DMS79 (cell line): ENCODE results near the gene MAGOH.
"Not testable (repeated sequence)": the region's sequence is repeated elsewhere in the genome, so short reads cannot be mapped to it uniquely, and the experiment has no call there.

Source experiments
- DNase-seq: peaks from one replicate; lab custom pipeline; 2025; lab: John Stamatoyannopoulos, UW

Gene MAGOH

DNA sequence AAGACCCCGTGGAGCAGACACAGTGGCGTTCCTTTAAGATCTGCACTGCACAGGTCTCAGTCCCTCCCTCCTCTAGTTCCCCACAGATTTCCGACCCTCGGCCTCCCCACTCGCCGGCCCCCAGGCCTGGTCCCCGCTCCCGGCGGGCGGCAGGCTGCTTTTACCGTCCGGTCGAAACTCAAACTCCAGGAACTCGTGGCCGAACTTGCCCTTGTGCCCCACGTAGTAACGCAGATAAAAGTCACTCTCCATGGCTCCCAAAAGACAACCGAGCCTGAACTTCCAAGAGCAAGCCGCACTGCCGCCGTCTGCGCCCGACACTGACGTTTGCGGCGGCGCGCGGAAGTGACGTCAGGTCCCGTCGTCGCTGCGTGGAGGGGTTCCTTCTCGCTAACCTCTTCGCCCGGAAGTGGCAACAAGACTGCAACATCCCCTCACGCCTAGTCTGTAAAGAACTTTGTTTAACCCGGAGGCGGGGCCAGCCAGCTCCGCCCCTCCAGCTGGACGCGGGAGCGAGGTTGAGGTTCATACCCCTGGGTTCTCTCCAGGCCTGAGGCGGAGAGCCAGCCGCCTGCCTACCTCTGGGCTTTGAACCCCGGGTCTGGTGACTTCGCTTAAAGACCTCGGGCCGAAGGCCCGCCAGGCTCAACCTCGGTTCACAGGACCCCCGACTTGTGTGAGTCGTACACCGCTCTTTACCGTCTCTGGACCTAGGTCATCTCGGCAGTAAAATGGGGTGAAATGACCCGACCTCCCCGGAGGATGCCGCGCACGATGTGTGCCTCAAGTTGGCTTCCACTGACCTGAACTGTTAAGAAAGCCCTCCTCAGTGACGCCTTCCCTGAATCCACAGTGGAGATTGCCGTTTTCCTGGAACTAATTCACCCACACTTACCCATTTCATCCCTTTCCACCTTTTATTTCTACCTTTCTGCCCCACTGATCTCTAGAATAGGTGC is at the start of gene MAGOH:
Gene MAGOH (minus strand): TSS at position 322 of the 959 bp plus-strand sequence. CDS start 70 bp downstream, at position 252.
- peak; percentile 89 for DNase-seq

DNA sequence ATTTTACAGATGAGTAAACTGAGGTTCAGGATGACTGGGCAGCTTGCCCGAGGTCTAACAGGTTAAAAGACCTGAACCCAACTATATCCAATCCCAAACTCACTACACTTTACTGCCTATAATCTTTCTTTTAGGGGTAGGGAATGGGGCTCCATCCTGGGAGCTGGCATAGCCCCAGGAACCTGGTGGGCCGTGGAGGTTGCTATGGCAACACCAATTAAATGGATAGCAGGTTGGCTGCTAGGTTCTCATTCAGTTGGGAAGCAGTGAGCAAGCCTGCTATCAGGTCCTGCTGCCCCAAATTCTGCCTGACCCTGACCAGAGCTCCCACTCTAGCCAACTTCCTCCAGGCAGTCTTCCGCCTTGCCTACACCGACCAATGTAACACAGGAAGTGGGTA is 48.6 kb upstream of the MAGOH start:
- DNase-seq: peak; percentile 45

DNA sequence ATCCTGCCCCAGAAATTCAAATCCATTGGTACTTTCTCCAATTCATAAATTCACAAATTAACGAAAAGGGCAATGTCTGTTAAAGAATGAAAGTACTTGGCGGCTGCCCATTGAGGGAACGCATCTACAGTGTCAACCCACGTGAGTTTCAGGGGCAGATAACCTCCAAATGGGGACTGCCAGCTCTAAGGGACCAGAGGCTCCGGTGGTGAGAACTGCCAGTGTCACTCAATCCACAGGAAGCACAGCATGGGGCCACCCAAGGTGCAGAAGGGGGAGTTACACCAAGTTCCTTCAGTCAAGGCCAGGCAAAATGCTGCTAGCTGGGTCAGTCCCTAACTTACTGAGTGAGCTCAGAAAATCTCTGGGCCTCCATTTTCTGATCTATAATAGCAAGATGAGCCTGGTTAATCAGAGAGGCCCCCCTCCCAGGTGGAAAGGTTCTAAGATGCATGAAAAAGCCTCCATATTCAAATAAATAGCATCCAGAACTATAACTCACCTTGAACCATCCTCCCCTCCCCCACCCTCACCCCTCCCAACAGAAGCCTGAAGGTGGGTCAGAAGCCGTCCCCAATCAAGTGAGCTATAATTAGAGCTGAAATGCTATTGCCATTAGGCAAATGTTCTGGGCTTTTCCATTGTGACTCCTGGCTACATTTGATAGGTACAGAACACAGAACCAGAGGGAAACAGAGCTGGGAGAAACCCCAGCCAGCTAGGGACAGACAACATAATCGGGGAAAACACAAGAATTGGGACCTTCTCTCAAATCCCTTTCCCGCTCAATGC is 47.8 kb upstream of the MAGOH start:
- DNase-seq: no peak

DNA sequence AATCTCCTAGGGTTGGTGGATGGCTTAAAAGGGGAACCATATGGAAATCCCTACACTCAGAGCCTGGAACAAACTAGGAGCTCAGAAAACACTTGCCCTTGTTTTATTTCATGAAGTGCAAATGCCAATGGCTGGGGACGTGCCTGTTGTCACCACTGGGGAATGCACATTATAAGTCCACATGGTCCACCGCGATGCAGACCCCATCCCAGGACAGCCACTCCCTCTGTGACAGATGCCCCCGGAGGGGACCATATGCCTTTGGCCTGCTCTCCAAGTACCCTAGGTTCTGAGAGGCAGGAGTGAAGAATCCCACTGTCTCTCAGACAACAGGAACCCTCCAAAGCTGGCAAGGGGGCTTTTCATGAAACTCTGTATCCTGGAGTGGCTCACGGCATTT is 47.2 kb upstream of the MAGOH start:
- DNase-seq: no peak

DNA sequence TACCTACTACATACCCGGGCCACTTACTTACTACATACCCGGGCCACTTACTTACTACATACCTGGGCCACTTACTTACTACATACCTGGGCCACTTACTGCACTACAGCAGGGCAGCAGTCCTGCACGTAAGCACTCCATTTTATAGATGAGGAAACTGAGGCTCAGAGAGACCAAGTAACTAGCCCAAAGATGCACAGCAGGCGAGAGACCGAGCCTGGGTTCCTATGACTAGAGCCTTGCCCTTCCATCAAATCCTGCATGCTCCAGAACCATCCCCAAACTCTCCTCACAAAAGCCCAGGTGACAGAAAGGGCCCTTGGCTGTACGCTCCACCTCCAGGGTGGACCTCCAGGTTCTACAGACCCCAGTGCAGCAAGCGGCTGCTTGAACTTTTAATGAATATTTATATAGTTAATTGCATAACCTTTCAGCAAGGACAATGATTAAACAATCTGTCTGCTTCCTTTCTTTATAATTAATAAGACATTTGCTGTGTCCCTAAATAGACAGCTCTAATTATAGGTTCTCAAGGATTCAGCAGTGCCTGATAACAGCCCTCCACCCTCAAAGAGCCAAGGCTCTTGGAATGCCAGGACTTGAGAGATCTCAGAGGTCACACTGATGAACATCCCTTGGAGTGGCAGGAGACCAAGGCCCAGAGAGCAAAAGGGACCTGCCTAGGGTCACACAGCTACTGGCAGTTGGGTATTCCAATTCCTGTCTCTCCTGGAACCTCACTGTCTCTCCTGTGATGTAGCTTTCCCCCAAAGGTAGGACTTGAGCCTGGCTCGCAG is 46.1 kb upstream of the MAGOH start:
- DNase-seq: no peak

DNA sequence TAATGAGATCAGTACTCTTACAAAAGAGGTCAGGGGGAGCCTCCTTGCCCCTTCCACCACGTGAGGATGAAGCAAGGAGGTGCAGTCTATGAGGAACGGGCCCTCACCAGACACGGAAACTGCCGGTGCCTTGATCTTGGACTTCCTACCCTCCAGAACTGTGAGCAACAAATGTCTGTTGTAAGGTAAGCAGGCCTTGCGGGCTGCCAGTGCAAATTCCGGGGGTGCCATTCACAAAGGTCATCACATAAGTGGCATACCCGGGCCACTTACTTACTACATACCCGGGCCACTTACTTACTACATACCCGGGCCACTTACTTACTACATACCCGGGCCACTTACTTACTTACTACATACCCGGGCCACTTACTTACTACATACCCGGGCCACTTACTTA is 44.8 kb upstream of the MAGOH start:
- DNase-seq: not testable (repeated sequence)

DNA sequence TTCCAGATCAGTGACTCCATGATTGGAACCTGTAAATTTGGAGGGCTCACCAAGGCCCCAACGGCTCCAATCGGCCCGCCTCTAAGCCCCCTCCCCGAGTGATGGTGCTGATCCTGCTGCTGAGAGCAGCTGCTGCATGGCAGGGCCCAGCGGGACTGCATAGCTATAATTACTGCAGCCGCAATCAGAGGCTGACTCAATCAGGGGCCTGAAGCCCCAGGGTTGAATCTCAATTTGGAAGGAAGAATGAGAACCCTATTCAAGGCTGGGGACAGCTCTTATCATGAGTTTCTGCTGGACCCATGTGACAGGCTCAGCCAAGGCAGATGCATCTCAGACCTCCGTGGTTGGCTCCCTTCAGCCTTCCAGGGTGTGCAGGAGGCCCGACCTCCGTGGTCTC is 42.8 kb upstream of the MAGOH start:
- no peak for DNase-seq

DNA sequence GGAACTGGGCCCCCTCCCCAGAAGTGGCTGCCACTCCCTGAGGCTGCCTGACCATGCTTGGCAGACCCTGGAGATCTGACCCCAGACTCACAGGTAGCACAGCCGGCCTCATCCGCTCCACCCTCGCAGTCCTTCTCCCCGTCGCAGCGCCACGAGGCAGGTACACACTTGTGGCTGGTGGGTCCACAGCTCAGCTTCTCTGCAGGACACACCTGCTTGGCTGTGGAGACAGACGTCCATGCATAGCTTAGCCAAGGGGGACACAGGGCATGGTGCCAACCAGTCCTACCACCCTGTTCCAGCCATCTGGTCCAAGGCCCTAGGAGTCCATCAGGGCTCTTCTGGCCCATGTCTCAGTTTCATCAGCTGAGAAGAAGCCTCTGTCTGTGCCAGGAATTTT is 42.2 kb upstream of the MAGOH start:
- DNase-seq: no peak

DNA sequence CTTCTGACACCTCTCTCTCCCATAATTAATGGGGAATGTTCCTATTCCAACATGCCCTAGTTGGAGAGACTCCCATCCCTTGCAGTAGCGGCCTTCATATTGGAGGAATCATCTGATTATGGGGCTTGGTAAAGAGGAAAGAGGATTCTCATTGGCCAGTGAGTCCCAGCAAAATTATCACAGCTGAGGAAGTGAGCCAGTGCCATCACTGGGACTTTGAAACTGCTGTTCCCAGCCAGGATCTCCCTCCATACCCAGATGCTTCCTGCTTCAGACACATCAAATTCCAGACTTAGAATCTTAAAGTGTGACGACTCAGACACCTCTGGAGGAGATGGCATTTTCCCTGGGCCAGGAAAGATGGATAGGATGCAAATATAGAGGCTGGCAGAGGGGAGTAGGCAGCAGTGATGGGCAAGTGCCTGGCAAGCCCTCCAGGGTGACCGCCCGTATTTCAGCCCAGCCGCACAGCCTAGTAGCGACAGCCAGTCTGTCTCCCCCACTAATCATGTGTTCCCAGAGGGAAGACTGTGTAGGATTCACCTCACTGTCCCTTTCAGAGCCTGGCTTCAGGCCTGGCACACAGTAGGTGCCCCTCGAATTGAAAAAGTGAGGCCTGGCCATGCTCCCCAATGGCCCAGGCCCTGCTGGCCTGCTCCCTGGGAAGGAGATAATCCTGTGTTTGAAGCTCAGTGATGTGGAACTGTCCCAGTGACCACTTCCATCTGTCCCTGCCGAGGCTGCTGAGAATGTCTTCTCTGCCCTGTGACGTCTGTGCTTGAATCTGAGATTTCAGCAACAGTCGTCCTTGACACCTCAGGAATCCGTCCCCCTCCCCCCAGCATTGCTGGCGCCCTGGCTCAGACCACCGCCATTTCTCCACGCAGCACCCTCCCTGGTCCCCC is 41.2 kb upstream of the MAGOH start:
- DNase-seq: no peak

DNA sequence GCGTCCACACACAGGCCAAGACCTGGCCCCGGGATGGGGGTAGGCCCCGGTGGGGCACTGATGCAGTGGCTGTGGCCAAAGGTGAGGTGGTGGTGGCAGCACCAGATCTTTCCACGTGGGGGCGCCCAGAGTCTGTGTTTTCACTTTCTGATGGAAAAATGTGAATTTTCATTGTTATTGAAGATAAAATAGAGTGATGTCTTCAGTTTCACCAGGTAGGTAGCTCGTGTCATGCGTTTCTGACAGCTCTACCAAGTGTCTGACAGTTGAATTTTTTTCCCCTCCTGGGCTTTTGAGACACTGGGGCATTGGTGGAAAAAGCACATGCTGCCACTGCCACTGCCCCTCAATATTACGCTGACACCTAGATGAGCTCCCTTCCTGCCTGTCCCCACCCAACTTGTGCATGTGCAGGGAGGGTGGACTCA is 40.0 kb upstream of the MAGOH start:
- DNase-seq: peak; percentile 13

DNA sequence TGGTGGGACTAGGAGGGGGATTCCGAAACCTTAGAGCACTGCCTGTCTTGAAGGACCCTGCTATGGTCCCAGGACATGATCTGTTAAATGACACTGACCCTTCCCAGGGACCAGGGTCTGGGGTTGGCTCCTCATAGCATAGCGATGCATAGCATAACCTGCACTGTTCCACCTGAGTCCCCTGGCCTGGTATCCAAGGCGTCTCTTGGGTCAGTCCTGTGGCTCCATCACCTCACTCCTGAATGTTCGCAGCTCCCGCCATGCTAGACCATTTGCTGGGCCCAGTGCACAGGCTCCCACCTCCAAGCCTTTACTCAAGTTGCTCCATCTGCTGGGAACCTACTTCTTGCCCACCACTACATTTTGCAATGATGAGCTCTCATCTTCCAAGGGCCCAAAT is 39.0 kb upstream of the MAGOH start:
- DNase-seq: no peak

DNA sequence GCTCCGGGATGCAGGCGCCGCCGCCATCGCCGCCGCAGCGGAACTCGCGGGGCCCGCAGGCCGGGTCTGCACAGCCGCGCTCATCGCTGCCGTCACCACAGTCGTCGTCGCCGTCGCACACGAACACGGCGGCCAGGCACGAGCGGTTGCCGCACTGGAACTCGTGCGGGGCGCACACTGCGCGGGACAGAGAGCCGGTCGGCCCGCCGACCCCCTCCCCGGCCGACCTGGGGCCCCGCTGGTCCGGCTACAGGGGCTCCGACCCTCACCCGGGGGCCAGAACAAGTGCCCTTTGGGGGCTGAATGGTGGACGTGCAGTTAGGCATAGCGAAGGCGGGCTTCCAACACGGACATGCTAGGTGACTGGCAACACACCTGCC is 38.6 kb upstream of the MAGOH start:
- DNase-seq: no peak

DNA sequence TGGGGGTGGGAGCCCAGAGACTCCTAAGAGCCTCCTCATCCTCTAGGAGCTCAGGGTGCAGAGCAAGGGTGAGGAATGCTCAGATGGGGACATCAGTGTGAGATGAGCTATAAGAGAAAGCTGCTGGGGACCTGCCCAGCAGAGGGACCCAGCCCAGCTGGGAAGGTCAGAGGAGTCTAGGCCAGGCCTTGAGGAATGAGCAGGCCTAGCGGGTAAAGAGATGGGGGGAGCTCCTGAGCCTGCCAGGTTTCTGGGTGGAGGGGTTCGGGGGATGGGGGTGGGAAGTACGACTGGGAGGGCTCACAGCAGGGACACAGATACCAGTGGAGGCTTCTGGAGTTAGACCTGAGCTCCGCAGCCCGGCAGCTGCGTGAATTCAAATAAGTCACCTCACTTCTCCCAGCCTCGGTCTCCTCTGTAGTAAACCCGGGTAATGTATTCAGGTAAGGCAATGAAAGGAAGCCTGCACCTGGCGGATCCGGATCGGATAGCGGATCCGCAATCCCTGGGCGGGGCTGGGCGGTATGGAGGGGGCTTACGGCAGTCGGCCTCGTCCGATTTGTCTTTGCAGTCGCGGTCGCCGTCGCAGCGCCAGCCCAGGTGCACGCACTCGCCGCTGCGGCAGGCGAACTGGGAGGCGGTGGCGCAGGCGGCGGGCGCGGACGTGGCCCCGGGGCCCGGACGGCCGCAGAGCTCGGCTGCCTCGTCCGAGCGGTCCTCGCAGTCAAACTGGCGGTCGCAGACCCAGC is 38.0 kb upstream of the MAGOH start:
- DNase-seq: no peak

DNA sequence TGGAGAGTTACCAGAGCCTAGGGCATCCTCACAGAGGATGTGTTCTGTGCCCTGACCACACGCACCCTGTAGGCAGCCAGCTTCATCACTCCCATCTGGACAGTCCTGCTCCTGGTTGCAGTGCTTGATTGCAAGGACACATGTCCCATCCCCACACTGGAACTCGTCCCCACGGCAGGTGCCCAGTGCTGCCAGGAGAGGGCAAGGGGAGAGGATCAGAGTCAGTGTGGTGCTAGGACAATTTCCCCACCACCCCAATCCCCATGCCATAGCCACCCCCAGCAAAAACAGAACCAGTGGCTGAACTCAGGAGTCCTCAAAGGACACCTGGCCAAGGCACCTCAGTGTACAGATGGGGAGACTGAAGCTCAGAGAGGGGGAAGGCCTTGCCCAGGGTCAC is 37.2 kb upstream of the MAGOH start:
- no peak for DNase-seq

DNA sequence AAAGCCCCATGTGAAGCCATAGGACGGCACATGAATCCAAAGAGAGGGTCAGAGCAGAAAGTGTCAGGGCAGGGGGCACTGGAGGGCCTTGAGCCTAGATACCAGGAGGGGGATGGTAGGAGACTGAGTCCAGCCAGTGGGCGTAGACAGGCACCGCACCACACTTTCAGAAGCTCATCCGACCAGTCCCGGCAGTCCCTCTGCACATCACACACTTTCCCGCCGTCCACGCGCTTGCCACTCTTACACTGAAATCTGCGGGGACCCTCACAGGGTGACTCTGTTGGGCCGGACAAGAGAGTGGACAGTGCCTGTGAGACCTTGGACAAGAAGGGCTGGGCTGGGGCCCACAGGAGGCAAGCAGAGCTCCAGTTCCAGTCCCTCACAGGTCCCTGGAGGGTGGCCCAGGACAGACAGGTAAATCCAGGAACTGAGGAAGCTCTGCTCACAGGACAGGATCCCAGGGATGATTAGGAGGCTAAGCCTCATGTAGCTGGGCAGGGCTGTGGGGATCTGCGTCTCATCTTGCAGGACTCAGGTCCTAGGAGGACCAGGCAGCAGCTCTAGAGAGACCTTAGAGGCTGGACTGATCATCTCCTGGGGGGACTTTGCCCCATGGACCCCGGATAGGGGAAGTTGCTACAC is 36.3 kb upstream of the MAGOH start:
- DNase-seq: no peak

DNA sequence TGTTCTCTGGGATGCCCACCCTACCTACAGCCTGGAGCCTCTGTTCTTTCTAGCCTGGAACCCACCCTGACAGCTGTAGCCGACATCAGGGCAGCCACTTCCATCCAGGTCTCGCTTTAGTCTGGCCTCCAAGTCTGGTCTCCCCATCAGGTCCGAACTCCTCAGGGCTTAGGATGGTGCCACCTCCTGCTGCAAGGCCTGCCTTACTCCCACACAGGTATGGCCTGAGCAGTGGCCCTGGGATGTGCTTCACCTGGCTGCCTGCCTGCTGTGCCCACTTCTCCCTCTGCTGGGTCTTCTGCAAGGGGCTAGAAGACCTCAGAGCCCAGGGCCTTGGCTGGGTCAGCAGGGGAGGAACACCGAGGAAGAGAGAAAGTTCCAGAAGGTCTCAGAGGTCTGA is 35.7 kb upstream of the MAGOH start:
- DNase-seq: no peak

DNA sequence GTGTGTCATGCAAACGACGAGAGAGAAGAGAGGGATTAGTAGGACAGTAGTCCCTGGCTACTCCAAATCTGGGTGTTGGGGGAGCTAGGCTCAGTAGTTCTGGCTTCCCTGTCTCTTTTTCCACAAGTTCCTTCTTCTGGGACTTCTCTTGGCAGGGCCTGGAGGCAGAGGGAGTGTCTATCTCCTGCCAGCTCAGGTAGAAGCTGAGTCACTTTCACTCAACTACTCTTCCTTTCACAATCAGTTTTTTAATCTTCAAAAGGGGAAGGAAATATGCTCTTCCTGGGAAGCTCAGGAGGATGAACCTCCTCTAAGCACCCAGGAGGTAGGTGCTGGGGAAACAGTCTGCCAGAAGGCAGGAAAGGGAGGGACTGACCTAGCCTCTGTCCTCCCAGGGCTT is 35.2 kb upstream of the MAGOH start:
- DNase-seq: no peak

DNA sequence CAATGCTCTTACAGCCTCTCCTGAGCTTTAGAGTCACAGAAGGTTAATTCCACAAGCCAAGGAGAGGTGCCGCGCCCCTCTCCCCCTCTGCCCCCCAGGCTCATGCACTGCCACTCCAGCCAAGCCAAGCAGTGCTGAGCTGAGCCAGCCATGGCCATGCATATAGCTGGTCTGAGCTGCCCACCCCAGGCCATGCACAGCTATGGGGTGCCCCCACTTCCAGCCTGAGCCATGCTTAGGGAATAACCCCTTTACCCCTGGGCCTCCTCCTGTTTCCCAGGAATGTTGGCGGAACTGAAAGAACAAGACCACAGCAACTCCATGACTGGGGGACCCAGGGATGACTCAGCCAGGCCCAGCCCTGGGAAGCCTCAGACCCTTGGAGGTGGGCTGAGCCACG is 34.0 kb upstream of the MAGOH start:
- DNase-seq: no peak

DNA sequence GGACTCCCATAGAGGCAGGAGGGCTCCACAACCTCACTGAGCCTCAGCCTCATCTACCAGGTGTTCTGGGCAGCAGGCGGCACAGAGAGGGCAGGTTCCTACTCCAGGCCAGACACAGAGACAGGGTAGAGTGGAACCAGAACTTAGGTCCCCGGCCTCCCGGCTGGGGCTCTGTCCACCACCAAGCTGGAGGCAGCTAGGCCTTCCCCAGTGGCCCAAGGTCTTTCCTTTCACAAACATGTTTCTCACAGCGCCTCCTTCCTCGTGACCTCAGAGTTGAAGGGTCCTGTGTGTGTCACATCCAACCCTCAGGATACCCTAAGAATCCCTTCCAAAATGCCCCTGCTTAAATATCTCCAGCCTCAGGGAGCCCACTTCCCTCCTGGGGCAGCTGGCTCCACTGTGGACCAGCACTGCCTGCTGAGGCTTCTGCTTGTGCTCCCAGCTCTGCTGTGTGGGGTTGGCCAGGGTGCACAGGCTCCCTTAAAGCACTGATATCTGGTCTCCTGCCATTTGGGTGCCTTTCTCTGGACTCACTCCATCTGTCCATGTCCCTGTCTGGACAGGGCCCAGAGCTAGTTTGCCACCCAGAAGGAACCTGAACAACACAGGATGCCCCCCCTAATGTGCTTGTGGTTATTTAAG is 33.2 kb upstream of the MAGOH start:
- DNase-seq: no peak

DNA sequence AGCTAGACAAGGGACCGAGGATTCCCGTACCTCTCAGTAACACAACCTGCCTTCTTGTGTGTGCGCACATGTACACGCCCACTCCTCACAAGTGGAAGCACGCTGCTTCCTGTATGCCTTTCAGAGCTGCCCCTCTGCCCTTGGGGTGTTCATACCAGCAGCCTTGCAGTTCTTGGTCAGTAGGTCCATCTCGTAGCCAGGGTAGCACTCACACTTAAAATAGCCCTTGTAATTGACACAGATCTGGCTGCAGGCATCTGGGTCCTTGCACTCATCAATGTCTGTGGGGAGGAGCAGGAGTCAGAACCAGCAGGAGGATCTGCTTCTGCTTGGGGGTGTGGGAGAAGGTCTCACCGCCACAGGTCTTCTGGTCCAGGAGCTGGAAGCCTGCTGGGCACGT is 32.6 kb upstream of the MAGOH start:
- no peak for DNase-seq
